22Rv1 (cell line): Measurements from ENCODE around the gene STX18.

Experiments used
- H3K27ac ChIP-seq: fragments of 450-650 bp; 2 replicates; pipeline ENCODE4 v1.5.1; 2017
- CTCF ChIP-seq: fragments of 450-650 bp; IDR thresholded peaks from 2 replicates; pipeline ENCODE4 v1.5.1; 2017; ENCODE audit warnings: mild to moderate bottlenecking
- ZFX ChIP-seq: fragments of 450-650 bp; IDR thresholded peaks from 2 replicates; pipeline ENCODE4 v1.6.1; 2017; ENCODE audit warnings: antibody characterized with exemption, borderline replicate concordance

STX18 gene

GRCh38 chr4:4443821-4444220 lies 98.0 kb downstream of the STX18 start:
- TF ChIP-seq ZFX (no peak), CTCF (no peak)
- no peak overlapping the region for H3K27ac ChIP-seq

GRCh38 chr4:4440333-4441061 lies 101.4 kb downstream of the STX18 start:
- TF ChIP-seq CTCF (no peak), ZFX (no peak)
- no peak overlapping the region for H3K27ac ChIP-seq

- TF ChIP-seq CTCF (no peak), ZFX (no peak)
- no peak overlapping the region for H3K27ac ChIP-seq
Observed at GRCh38 chr4:4439782-4440181, 102.1 kb downstream of the STX18 start.

- no peak overlapping the region for H3K27ac ChIP-seq
- no peak for TF ChIP-seq CTCF
- TF ChIP-seq ZFX, result no peak
Observed at GRCh38 chr4:4438891-4439290, 103.0 kb downstream of the STX18 start.

- no peak for TF ChIP-seq CTCF
- TF ChIP-seq ZFX, result no peak
- no peak overlapping the region for H3K27ac ChIP-seq
Observed at GRCh38 chr4:4437798-4438470, 103.9 kb downstream of the STX18 start.

GRCh38 chr4:4436244-4436823 lies 105.5 kb downstream of the STX18 start:
- TF ChIP-seq ZFX (no peak), CTCF (no peak)
- H3K27ac ChIP-seq, result no peak overlapping the region

GRCh38 chr4:4433941-4434340 lies 107.9 kb downstream of the STX18 start:
- no peak for TF ChIP-seq ZFX
- no peak for TF ChIP-seq CTCF

More at GRCh38 chr4:4433941-4434340, 107.9 kb downstream of the STX18 start:
- no peak overlapping the region for H3K27ac ChIP-seq
